Measurements from ENCODE around the gene JUP.

JUP gene

GRCh38 chr17:41723801-41724475 lies 62.6 kb downstream of the JUP start:
- intact Hi-C loops (cut with micrococcal nuclease) = no loop called here

DNA sequence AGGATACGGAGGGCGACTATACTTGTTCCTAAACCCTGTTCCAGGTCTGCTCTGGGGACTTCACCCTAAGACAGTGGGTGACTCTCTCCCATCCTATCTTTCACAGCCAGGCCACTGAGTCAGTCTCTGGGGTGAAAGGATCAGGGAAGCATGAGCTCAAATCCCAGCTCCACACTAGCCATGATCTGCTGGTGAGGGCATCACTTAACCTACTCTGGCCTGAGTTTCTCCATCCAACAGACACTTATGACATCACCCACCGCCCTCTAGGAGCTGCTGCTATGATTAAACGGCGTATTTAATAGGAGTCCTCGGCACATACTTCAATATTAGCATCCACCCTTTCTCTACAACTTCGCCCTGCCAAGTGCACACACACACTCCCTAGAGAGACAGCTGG lies 64.3 kb downstream of the JUP start:
- Mint-ChIP-seq H3K4me1 (ENCODE audit: low read depth) (peaks cover 14% of the 10 kb centered on the region), H3K4me3 (no peak overlapping the region), H3K36me3 (ENCODE audit: low read depth) (no peaks in the 10 kb centered on the region), H3K27me3 (peaks cover 11% of the 10 kb centered on the region), H3K27ac (no peak overlapping the region), H3K9me3 (no peaks in the 10 kb centered on the region)
- intact Hi-C loops (cut with micrococcal nuclease) = no loop called here

More at GRCh38 chr17:41723801-41724475, 62.6 kb downstream of the JUP start:
- Mint-ChIP-seq H3K9me3 (no peaks in the 10 kb centered on the region), H3K27ac (no peak overlapping the region), H3K4me3 (no peak overlapping the region), H3K4me1 (ENCODE audit: low read depth) (no peaks in the 10 kb centered on the region), H3K36me3 (ENCODE audit: low read depth) (no peaks in the 10 kb centered on the region), H3K27me3 (peaks cover 11% of the 10 kb centered on the region)

GRCh38 chr17:41718287-41718645 lies 68.2 kb downstream of the JUP start:
- Mint-ChIP-seq H3K27me3 (peaks cover 4% of the 10 kb centered on the region), H3K4me1 (ENCODE audit: low read depth) (peaks cover 24% of the 10 kb centered on the region), H3K27ac (peak overlapping the region; percentile 12), H3K9me3 (no peaks in the 10 kb centered on the region), H3K36me3 (ENCODE audit: low read depth) (no peaks in the 10 kb centered on the region), H3K4me3 (no peak overlapping the region)
- intact Hi-C loops (cut with micrococcal nuclease) = no loop called here

GRCh38 chr17:41717408-41718286 lies 68.9 kb downstream of the JUP start:
- peaks cover 24% of the 10 kb centered on the region for H3K4me1 Mint-ChIP-seq (ENCODE audit: low read depth)
- H3K9me3 Mint-ChIP-seq = no peaks in the 10 kb centered on the region
- peak overlapping the region; percentile 40 for H3K4me3 Mint-ChIP-seq
- peak overlapping the region; percentile 12 for H3K27ac Mint-ChIP-seq
- intact Hi-C loops (cut with micrococcal nuclease) = no loop called here
- H3K27me3 Mint-ChIP-seq = peaks cover 6% of the 10 kb centered on the region
- no peaks in the 10 kb centered on the region for H3K36me3 Mint-ChIP-seq (ENCODE audit: low read depth)

GRCh38 chr17:41711669-41712400 lies 74.7 kb downstream of the JUP start, which contains the start of gene GAST:
Gene GAST (plus strand): TSS chr17:41712331. CDS start chr17:41715437, 3,106 bp downstream.
- H3K4me3 Mint-ChIP-seq = no peak within 1 kb of the TSS
- H3K9me3 Mint-ChIP-seq = no peaks in the 10 kb centered on the region
- intact Hi-C loops (cut with micrococcal nuclease) = no loop called here
- H3K27me3 Mint-ChIP-seq = peaks cover 29% of the 10 kb centered on the region
- no peaks in the 10 kb centered on the region for H3K36me3 Mint-ChIP-seq (ENCODE audit: low read depth)
- no peak within 1 kb of the TSS for H3K27ac Mint-ChIP-seq
- peaks cover 6% of the 10 kb centered on the region for H3K4me1 Mint-ChIP-seq (ENCODE audit: low read depth)

- no peak overlapping the region for H3K27ac Mint-ChIP-seq
- H3K36me3 Mint-ChIP-seq (ENCODE audit: low read depth) = no peaks in the 10 kb centered on the region
- intact Hi-C loops (cut with micrococcal nuclease) = no loop called here
- H3K9me3 Mint-ChIP-seq = no peaks in the 10 kb centered on the region
- peaks cover 31% of the 10 kb centered on the region for H3K27me3 Mint-ChIP-seq
- H3K4me1 Mint-ChIP-seq (ENCODE audit: low read depth) = no peaks in the 10 kb centered on the region
- no peak overlapping the region for H3K4me3 Mint-ChIP-seq
Observed at GRCh38 chr17:41710472-41711090, 75.9 kb downstream of the JUP start.

DNA sequence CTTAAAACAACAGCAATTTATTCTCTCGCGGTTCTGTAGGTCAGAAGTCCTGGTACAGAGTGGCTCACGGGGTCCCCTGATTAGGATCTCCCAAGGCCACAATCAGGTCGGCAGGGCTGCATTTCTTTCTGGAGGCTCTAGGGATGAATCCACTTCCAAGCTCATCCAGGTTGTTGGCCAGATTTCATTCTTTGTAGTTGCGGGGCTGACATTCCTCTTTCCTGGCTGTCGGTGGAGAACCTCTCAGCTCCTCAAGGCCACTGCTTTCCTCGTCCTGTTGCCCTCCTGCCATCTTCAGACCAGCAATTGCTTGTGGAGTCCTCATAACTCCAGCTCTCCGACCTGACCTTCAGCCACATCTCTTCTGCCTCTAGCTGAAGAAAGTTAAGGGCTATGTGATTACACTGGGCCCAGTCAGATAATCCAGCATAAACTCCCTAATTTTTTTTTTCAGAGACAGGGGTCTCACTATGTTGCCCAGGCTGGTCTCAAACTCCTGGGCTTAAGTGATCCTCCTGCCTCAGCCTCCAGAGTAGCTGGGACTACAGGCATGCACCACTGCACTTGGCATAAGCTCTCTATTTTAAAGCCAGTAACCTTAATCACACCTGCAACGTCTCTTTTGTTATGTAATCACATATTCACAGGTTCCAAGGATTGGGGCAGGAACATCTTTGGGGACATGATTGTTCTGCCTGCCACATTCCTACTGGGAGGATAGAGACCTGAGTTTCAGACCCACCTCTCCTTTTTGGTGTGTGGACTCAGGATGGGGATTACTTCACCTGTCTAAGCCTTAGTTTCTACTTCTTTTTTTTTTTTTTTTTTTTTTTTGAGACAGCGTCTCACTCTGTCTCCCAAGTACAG lies 78.5 kb downstream of the JUP start:
- Mint-ChIP-seq H3K4me3 (no peak overlapping the region), H3K4me1 (ENCODE audit: low read depth) (no peaks in the 10 kb centered on the region), H3K27me3 (peaks cover 31% of the 10 kb centered on the region), H3K9me3 (no peaks in the 10 kb centered on the region), H3K27ac (no peak overlapping the region), H3K36me3 (ENCODE audit: low read depth) (no peaks in the 10 kb centered on the region)
- intact Hi-C loops (cut with micrococcal nuclease) = no loop called here

DNA sequence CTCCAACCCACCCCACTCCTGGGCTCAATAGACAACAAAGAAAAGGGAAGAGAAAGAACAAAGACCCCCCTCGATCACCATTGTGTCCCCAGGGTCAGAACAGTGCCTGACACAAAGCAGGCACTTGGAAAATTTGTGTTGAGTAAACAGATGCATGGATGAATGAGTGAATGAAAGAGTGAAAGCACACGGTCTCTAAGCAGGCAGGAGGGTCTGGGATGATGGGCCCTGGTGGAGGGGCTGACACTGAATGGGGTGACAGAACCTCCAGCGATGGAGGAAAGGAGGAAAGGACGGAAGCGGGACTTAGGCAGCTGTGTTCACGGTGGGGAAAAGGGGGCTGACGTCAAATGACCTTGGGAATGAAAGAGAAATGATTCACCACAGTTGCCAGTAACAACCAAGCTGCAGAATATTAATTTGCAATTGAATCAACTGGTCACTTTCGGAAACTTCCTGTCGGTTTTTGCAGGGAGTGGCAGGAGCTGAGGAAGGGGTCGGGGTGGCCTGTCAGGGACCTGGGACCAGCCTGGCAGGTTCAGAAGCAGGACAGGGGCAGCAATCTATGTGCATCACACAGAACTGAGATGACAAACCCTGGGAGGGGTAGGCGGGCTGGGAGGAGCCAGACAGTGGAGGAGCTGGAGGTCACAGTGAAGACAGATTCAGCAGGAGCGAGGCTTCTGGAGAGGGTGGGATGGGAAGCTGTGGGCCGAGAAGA lies 81.1 kb downstream of the JUP start:
- no peak overlapping the region for H3K27ac Mint-ChIP-seq
- peaks cover 12% of the 10 kb centered on the region for H3K27me3 Mint-ChIP-seq
- no peaks in the 10 kb centered on the region for H3K4me1 Mint-ChIP-seq (ENCODE audit: low read depth)
- no peaks in the 10 kb centered on the region for H3K9me3 Mint-ChIP-seq
- intact Hi-C loops (cut with micrococcal nuclease) = no loop called here
- no peak overlapping the region for H3K4me3 Mint-ChIP-seq
- H3K36me3 Mint-ChIP-seq (ENCODE audit: low read depth) = no peaks in the 10 kb centered on the region
